GM12864 (cell line): ENCODE data around the gene NCL.

Source experiments
- DNase-seq: peaks from one replicate; pipeline ENCODE4 v3.0.0-alpha.2; 2011; ENCODE audit warnings: low read depth
- H3K4me3 ChIP-seq: 2 replicates; pipeline ENCODE4 v1.5.1; 2011; ENCODE audit warnings: mild to moderate bottlenecking, low read depth, low read length, control low read depth
- TF ChIP-seq, protein P1 (sequence below): IDR thresholded peaks from 2 replicates; pipeline ENCODE4 v1.5.1; 2011; ENCODE audit warnings: low read depth, mild to moderate bottlenecking, moderate library complexity, low read length, control low read depth, inconsistent platforms; ENCODE audit errors: missing control alignments

Gene NCL, protein sequence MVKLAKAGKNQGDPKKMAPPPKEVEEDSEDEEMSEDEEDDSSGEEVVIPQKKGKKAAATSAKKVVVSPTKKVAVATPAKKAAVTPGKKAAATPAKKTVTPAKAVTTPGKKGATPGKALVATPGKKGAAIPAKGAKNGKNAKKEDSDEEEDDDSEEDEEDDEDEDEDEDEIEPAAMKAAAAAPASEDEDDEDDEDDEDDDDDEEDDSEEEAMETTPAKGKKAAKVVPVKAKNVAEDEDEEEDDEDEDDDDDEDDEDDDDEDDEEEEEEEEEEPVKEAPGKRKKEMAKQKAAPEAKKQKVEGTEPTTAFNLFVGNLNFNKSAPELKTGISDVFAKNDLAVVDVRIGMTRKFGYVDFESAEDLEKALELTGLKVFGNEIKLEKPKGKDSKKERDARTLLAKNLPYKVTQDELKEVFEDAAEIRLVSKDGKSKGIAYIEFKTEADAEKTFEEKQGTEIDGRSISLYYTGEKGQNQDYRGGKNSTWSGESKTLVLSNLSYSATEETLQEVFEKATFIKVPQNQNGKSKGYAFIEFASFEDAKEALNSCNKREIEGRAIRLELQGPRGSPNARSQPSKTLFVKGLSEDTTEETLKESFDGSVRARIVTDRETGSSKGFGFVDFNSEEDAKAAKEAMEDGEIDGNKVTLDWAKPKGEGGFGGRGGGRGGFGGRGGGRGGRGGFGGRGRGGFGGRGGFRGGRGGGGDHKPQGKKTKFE

DNA sequence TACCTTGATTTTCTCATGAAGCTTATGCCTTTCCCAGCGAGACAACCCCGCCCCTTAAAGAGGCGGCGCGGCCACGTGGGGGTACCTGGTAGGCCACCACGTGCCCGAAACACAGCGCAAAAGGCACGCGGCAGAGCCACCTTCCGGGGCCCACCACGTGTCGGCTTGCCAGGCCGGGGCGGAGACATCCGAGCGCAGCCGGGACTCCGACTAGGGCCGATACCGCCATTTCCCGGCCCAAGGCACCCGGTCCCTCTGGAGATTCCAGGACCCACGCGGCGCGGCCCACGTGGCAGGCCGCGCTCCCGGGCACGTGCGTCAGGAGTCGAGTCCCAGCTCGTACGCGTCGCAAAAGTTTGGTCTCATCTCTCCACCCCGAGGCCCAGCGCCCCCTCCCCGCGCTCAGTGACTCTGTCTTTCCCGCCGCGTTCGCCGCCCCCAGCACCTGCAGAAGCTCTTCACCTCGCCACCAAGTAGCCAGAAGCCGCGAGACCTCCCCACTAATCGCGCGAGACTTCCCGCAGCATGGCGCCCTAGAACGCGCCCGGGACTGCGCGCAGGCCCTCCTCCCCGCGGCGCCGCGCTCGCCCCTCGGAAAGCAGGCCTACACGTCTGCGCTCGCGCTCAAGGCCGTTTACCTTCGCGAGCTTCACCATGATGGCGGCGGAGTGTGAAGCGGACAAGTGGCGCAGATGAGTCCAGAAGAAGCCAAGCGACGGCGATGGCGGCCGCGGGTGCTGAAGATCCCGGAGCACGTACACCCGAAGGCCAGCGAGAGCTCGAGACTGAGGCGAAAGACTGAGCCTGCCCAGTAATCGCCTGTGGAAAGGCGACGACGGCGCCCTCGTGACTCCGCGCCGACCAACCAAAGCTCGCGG lies at the start of gene NCL:
TSS of gene NCL (minus strand) at position 787 of the 878 bp plus-strand sequence. CDS start at position 656, 131 bp downstream.
- peak within 1 kb of the TSS; percentile 99 for H3K4me3 ChIP-seq
- peak; percentile 92 for DNase-seq
- TF ChIP-seq, protein P1, sequence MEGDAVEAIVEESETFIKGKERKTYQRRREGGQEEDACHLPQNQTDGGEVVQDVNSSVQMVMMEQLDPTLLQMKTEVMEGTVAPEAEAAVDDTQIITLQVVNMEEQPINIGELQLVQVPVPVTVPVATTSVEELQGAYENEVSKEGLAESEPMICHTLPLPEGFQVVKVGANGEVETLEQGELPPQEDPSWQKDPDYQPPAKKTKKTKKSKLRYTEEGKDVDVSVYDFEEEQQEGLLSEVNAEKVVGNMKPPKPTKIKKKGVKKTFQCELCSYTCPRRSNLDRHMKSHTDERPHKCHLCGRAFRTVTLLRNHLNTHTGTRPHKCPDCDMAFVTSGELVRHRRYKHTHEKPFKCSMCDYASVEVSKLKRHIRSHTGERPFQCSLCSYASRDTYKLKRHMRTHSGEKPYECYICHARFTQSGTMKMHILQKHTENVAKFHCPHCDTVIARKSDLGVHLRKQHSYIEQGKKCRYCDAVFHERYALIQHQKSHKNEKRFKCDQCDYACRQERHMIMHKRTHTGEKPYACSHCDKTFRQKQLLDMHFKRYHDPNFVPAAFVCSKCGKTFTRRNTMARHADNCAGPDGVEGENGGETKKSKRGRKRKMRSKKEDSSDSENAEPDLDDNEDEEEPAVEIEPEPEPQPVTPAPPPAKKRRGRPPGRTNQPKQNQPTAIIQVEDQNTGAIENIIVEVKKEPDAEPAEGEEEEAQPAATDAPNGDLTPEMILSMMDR, result no peak

DNA sequence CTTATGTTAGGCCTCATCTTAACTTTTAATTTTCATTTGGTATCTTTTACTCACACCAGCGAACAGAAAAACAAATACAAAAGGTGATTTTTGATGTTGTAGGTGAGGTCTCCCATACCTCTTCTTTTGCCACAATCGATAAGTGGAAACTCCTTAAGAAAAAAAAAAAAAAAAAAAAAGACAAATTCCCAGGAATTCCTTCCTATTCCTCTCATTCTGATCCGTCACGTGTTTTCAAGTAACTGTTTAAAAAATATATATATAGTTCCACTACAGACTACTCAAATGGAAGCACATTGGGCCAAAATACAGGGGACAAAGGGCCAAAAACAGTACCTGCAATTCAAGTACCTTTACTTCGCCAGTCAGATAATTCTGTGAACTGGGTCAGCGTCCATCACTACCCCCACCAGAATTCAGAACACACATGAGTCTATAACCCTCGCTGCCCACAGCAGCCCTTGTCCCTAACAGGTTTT lies 49.5 kb upstream of the NCL start:
- DNase-seq, result no peak
- TF ChIP-seq, protein P1, result no peak
- peak overlapping the region; percentile 83 for H3K4me3 ChIP-seq

DNA sequence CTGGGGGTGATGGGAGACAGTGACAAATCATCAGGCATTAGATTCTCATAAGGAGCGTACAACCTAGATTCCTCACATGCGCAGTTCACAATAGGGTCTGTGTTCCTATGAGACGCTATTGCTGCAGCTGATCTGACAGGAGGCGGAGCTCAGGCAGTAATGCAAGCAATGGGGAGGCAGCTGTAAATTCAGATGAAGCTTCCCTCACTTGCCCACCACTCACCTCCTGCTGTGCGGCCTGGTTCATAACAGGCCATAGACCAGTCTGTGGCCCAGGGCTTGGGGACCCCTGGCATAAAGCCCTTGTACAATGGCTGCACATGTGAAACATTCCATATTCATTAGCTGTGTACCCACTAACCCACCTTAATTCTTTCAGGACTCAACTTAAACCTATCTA lies 47.9 kb upstream of the NCL start:
- TF ChIP-seq, protein P1, result no peak
- DNase-seq, result no peak

DNA sequence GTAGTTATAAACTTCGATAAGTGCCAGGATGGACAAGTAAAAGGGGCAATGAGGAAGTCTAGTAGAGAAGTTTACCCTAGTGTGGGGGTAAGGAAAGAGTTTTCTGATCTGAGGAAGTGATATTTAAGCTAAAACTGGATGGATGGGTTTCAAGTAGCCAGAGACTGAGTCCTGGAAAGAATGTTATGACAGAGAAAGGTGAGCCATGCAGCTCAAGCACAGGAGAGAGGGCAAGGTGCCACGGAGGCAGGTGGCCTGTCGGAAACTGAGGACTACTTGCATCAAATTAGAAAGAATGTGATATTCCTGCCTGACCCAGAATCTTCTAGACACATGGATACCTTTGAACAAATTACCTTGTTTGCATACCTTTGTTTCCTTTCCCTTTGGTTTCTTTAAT lies 39.5 kb upstream of the NCL start:
- H3K4me3 ChIP-seq, result no peak overlapping the region
- DNase-seq, result no peak

More for the DNA sequence above, 47.9 kb upstream of the NCL start:
- no peak overlapping the region for H3K4me3 ChIP-seq

DNA sequence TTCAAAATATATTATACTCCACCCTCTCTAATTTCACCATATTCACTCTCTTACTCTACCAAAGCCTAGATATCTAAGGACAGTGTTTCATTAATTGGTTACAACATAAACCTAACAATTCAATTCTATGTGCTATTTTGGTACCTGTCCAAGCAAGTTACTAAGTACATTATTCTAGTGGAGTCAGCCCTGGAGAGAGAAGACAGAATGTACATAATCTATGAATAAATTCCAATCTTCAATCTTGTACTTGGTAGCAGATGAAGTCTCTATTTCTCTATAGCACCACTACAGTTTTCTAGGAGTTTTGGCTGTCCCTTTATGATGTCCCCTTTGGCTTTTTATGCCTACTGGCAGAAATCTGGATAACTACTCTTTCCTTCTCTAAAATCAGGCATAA lies 38.3 kb upstream of the NCL start:
- DNase-seq, result no peak
- TF ChIP-seq, protein P1, result no peak
- H3K4me3 ChIP-seq, result no peak overlapping the region

More for the DNA sequence above, 39.5 kb upstream of the NCL start:
- TF ChIP-seq, protein P1, result no peak

DNA sequence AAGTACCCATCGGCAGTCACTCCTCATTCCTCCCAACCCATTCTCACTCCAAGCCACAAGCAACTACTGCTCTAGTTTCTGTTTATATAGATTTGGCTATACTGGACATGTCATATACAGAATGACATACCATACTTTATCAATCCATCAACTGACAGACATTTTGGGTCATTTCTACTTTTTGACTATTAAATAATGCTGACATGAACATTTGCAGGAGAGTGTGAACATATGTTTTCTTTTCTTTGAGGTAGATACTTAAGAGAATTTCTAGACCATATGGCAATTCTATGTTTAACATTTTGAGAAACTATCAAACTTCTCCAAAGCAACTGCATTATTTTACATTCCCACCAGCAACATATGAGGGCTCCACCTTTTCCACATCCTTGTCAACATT lies 33.4 kb upstream of the NCL start:
- TF ChIP-seq, protein P1, result no peak
- H3K4me3 ChIP-seq, result no peak overlapping the region
- DNase-seq, result no peak
